NB4 (cell line): ENCODE data around the gene LRRC56.

Experiments
- DNase-seq: peaks from one replicate; pipeline ENCODE4 v3.0.0; 2010; ENCODE audit warnings: low read depth
- H3K4me3 ChIP-seq: one replicate; pipeline ENCODE4 v1.5.1; 2011; ENCODE audit warnings: mild to moderate bottlenecking, low read depth, low read length, moderate library complexity
- CTCF ChIP-seq: IDR thresholded peaks from one replicate; pipeline ENCODE4 v1.5.1; 2012; ENCODE audit warnings: low read depth, low read length
- MAX ChIP-seq: IDR thresholded peaks from 2 replicates; pipeline ENCODE4 v1.6.1; 2011; ENCODE audit warnings: low read depth, low read length
- MYC ChIP-seq: IDR thresholded peaks from 2 replicates; pipeline ENCODE4 v1.6.1; 2011; ENCODE audit warnings: low read depth, low read length
- POLR2A ChIP-seq: IDR thresholded peaks from 2 replicates; pipeline ENCODE4 v1.6.1; 2011; ENCODE audit warnings: mild to moderate bottlenecking; ENCODE audit not compliant: insufficient read length; ENCODE audit errors: extremely low read depth

LRRC56 gene

GRCh38 chr11:578276-579035, 41.1 kb downstream of the LRRC56 start:
- TF ChIP-seq CTCF = no peak
- no peak for TF ChIP-seq MAX
- no peak for TF ChIP-seq POLR2A
- TF ChIP-seq MYC = no peak

GRCh38 chr11:579830-580601, 42.7 kb downstream of the LRRC56 start:
- no peak for TF ChIP-seq MYC
- no peak for TF ChIP-seq POLR2A
- no peak for TF ChIP-seq CTCF
- no peak for TF ChIP-seq MAX
- no peak overlapping the region for H3K4me3 ChIP-seq

More at GRCh38 chr11:578276-579035, 41.1 kb downstream of the LRRC56 start:
- no peak for DNase-seq
- peak overlapping the region; percentile 81 for H3K4me3 ChIP-seq

GRCh38 chr11:581342-581741, 44.0 kb downstream of the LRRC56 start:
- no peak for TF ChIP-seq CTCF
- TF ChIP-seq MAX = no peak
- no peak for TF ChIP-seq POLR2A
- DNase-seq = no peak
- no peak overlapping the region for H3K4me3 ChIP-seq

More at GRCh38 chr11:579830-580601, 42.7 kb downstream of the LRRC56 start:
- DNase-seq = no peak

- no peak for TF ChIP-seq MYC
- TF ChIP-seq MAX = no peak
- TF ChIP-seq CTCF = no peak
- no peak overlapping the region for H3K4me3 ChIP-seq
- no peak for DNase-seq
Observed at GRCh38 chr11:581752-582151, 44.4 kb downstream of the LRRC56 start.

- no peak for DNase-seq
- TF ChIP-seq MAX = no peak
- TF ChIP-seq POLR2A = no peak
- no peak for TF ChIP-seq MYC
- no peak for TF ChIP-seq CTCF
- H3K4me3 ChIP-seq = no peak overlapping the region
Observed at GRCh38 chr11:584287-584686, 47.0 kb downstream of the LRRC56 start.
